Common myeloid progenitor, CD34-positive (primary cell): Measurements from ENCODE around the gene TBL3.

Experiments used
- CTCF ChIA-PET: fragments of 350-600 bp; sonication (Branson Sonifier 250); formaldehyde crosslinking; loops from one replicate; lab custom pipeline; 2021; ENCODE audit warnings: antibody characterized with exemption; lab: Charles Lee
- POLR2A ChIA-PET: fragments of 350-600 bp; sonication (Branson Sonifier 250); formaldehyde crosslinking; loops from one replicate; lab custom pipeline; 2021; ENCODE audit warnings: antibody characterized with exemption; lab: Charles Lee
- DNase-seq, 3 donors: peaks; one replicate each; pipeline versions ENCODE4 v3.0.0 to v3.0.0-alpha.2; 2013
- H3K27ac ChIP-seq, 2 experiments: 1 replicate in 1 of 2; 2 replicates in 1 of 2; pipeline ENCODE4 v1.7.0; 2013; ENCODE audit warnings: inconsistent platforms in 2 of 2, low read length in 2 of 2, mild to moderate bottlenecking in 2 of 2, low read depth in 1 of 2, moderate library complexity in 1 of 2; ENCODE audit not compliant: severe bottlenecking in 2 of 2, insufficient read depth in 1 of 2, poor library complexity in 1 of 2
- H3K27me3 ChIP-seq, 5 experiments: replicated peaks in 2 of 5; 1 replicate in 3 of 5; 2 replicates in 2 of 5; pipeline versions ENCODE4 v1.6.1 to v1.7.0; 2013; ENCODE audit warnings: low read length in 4 of 5, mild to moderate bottlenecking in 2 of 5, moderate library complexity in 2 of 5, inconsistent platforms in 1 of 5; ENCODE audit not compliant: insufficient read depth in 5 of 5, control insufficient read depth in 4 of 5
- H3K36me3 ChIP-seq, 4 experiments: 1 replicate in 2 of 4; 2 replicates in 2 of 4; pipeline versions ENCODE4 v1.6.1 to v1.7.0; 2013; ENCODE audit warnings: low read length in 3 of 4, control low read depth in 1 of 4, mild to moderate bottlenecking in 1 of 4; ENCODE audit not compliant: control insufficient read depth in 4 of 4, insufficient read depth in 4 of 4
- H3K4me1 ChIP-seq, 4 experiments: 1 replicate in 3 of 4; 2 replicates in 1 of 4; pipeline versions ENCODE4 v1.6.1 to v1.7.1; 2013; ENCODE audit warnings: low read length in 3 of 4, mild to moderate bottlenecking in 3 of 4, control low read depth in 1 of 4, inconsistent platforms in 1 of 4, moderate library complexity in 1 of 4; ENCODE audit not compliant: control insufficient read depth in 4 of 4, insufficient read depth in 4 of 4; ENCODE audit errors: control extremely low read depth in 1 of 4
- H3K4me3 ChIP-seq, 7 experiments: 1 replicate in 4 of 7; 2 replicates in 3 of 7; pipeline versions ENCODE4 v1.5.1 to v1.7.0; 2013; ENCODE audit warnings: mild to moderate bottlenecking in 7 of 7, low read length in 6 of 7, moderate library complexity in 6 of 7, inconsistent platforms in 2 of 7, low read depth in 2 of 7, control low read depth in 1 of 7; ENCODE audit not compliant: insufficient read depth in 4 of 7, control insufficient read depth in 1 of 7; ENCODE audit errors: extremely low read depth in 1 of 7
- H3K9me3 ChIP-seq, 5 experiments: 1 replicate in 4 of 5; 2 replicates in 1 of 5; pipeline versions ENCODE4 v1.6.1 to v1.7.1; 2013; ENCODE audit warnings: low read length in 4 of 5, mild to moderate bottlenecking in 2 of 5, inconsistent platforms in 1 of 5, low read depth in 1 of 5, moderate library complexity in 1 of 5; ENCODE audit not compliant: control insufficient read depth in 4 of 5, insufficient read depth in 2 of 5; ENCODE audit errors: control extremely low read depth in 1 of 5
- WGBS: methylation state at CpG from one replicate; pipeline ENCODE4 v1.1.5; 2013; ENCODE audit not compliant: insufficient coverage; 5-methylcytosine and 5-hydroxymethylcytosine counted together

Gene TBL3

DNA sequence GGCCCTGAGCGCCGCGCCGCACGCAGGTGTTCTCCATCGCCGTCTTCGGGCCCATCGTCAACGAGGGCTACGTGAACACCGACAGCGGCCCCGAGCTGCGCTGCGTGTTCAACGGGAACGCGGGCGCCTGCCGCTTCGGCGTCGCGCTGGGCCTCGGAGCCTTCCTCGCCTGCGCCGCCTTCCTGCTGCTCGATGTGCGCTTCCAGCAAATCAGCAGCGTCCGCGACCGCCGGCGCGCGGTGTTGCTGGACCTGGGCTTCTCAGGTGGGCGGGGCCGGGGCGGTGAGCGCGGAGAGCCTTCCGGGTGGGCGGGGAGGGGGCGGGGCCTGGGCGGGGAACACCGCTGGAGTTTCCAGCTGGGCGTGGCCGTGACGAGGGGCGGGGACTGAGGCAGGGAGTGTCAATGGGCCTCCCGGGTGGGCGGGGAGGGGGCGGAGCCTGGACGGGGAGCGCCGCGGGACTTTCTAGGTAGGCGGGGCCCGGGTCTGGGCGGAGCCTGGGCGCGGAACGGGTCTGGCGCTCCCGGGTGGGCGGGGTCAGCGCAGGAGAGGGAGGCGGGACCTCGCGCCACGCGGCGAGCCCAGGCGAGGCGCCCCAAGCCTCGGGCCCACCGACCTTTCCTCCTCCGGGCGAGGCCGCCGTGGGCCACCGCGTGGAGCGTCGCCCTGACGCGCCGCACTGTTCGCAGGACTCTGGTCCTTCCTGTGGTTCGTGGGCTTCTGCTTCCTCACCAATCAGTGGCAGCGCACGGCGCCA, 20.3 kb downstream of the TBL3 start:
- ChIA-PET CTCF (no interaction called here), POLR2A (interaction anchor here (1.0 to 1.5 kb wide), 3 partner anchors 27 to 163 kb away, joined by 3 to 6 read pairs (median 3); partner anchors contain the start of genes RPS2 and TRAF7)
- H3K9me3 ChIP-seq = no peaks in the 10 kb centered on the region
- H3K27ac ChIP-seq = no peak overlapping the region
- peak; percentile 89 to 93 (median 92) for DNase-seq
- H3K27me3 ChIP-seq = peaks cover 0 to 45% (median 22%) of the 10 kb centered on the region in 5 experiments
- H3K4me1 ChIP-seq = peaks cover 0 to 29% (median 21%) of the 10 kb centered on the region in 4 experiments
- peaks cover 0 to 9% (median 5%) of the 10 kb centered on the region in 4 experiments for H3K36me3 ChIP-seq
- peak overlapping the region in 4 of 7 experiments; percentile 46 to 66 (median 51) for H3K4me3 ChIP-seq
- WGBS = 4% methylated on average over 71 of the region's 96 CpGs

DNA sequence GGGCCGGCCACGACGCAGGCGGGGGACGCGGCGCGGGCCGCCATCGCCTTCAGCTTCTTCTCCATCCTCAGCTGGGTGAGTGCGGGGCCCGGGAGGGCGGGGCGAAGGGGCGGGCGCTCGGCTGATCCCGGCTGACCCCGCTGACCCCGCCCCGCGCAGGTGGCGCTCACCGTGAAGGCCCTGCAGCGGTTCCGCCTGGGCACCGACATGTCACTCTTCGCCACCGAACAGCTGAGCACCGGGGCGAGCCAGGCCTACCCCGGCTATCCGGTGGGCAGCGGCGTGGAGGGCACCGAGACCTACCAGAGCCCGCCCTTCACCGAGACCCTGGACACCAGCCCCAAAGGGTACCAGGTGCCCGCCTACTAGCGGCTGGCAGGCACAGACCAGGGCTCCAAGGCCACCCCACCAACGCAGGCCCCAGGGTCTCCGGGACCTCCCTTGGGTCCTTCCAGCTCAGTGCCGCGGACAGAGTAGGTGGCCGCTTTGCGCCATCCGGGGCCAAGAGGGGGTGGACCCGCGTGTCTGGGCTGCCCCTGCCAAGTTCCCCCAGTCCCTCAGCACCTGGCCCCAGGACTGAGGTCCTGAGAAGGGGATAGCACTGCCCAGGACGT, 21.0 kb downstream of the TBL3 start:
- ChIA-PET POLR2A (interaction anchor here (1.0 to 1.5 kb wide), 2 partner anchors 155 to 162 kb away, joined by 3 to 6 read pairs; partner anchors contain the start of gene TRAF7), CTCF (interaction anchor here (1.2 kb wide), 1 partner anchor 11 kb away, joined by 4 read pairs; no protein-coding TSS in a partner anchor)
- Histone ChIP-seq H3K27ac (no peak overlapping the region), H3K36me3 (peaks cover 0 to 12% (median 9%) of the 10 kb centered on the region in 4 experiments), H3K4me1 (peaks cover 0 to 29% (median 21%) of the 10 kb centered on the region in 4 experiments), H3K27me3 (peaks cover 0 to 45% (median 22%) of the 10 kb centered on the region in 5 experiments), H3K9me3 (no peaks in the 10 kb centered on the region), H3K4me3 (peak overlapping the region in 2 of 7 experiments; percentile 16 to 23)
- 54% methylated on average over 39 of the region's 50 CpGs for WGBS
- no peak for DNase-seq

DNA sequence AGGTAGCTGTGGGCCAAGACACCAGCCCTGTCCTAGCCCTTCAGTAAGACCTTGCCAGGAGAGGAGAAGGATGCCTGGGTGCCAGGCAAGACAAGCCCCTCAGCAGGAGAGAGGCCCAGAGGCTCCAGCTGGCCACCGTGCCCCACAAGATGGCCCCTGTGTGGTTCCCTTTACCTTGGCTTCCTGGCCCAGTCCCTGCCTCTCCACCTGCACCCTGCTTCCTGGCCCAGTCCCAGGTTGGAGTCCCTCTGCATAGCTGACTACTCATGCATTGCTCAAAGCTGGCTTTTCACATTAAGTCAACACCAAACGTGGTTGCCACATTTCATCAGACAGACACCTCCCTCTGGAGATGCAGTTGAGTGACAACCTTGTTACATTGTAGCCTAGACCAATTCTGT, 21.9 kb downstream of the TBL3 start:
- Histone ChIP-seq H3K4me1 (peaks cover 0 to 29% (median 21%) of the 10 kb centered on the region in 4 experiments), H3K9me3 (no peaks in the 10 kb centered on the region), H3K27me3 (peaks cover 0 to 36% (median 19%) of the 10 kb centered on the region in 5 experiments), H3K27ac (no peak overlapping the region), H3K36me3 (peaks cover 0 to 21% (median 16%) of the 10 kb centered on the region in 4 experiments), H3K4me3 (no peak overlapping the region)
- CTCF ChIA-PET = interaction anchor here (1.2 kb wide), 2 partner anchors 11 to 42 kb away, joined by 3 to 4 read pairs; no protein-coding TSS in a partner anchor
- 100% methylated on average over 2 of the region's 2 CpGs for WGBS
- POLR2A ChIA-PET = no interaction called here
- no peak for DNase-seq

DNA sequence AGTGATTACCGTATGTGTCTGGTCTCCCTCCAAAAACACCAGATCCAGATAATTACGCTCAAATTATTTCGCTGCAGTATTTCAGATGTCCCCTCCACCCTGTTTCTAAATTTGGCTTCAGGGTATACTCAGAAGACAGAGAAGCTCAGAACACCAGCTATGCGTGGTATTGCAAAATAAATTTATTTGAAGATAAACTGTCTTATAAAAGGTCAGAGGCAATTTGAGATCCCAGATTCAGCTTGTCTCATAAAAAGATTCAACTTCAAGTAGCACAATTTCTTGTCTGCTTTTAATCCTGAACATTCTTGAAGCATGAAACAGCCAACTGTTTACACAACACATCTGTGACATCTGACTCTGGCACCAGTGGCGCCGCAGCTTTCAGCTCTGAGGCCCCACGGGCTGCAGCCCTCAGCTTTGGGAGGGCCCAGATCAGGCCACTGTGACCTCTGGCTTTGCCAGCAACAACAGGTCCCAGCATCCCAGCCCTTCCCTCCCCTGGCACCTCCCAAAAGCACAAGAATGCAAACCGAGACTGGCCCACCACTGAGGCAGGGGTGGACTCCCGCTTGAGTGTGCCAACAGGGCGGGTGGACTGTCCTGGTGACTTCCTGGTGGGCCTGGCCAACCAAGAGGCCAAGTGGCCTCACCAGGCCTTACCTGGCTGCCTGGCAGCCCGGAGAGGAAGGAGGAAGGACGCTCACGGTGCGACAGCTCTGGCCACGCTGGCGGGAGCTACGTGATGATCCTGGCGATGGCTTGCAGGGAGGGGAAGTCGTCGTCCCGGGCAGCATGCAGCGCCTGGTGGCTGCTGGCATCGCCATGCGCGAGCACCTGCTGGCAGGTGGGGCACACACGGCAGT, 25.9 kb downstream of the TBL3 start:
- 96% methylated on average over 20 of the region's 26 CpGs for WGBS
- H3K27me3 ChIP-seq = peaks cover 0 to 4% (median 0%) of the 10 kb centered on the region in 5 experiments
- no peaks in the 10 kb centered on the region for H3K9me3 ChIP-seq
- H3K27ac ChIP-seq = no peak overlapping the region
- ChIA-PET POLR2A (no interaction called here), CTCF (interaction anchor here (1.2 to 3.3 kb wide), 4 partner anchors 7 to 22 kb away, joined by 4 to 23 read pairs (median 4); partner anchors contain the start of gene NPW)
- DNase-seq = no peak
- H3K4me1 ChIP-seq = peaks cover 0 to 2% (median 0%) of the 10 kb centered on the region in 4 experiments
- H3K36me3 ChIP-seq = peaks cover 0 to 61% (median 49%) of the 10 kb centered on the region in 4 experiments
- no peak overlapping the region for H3K4me3 ChIP-seq

DNA sequence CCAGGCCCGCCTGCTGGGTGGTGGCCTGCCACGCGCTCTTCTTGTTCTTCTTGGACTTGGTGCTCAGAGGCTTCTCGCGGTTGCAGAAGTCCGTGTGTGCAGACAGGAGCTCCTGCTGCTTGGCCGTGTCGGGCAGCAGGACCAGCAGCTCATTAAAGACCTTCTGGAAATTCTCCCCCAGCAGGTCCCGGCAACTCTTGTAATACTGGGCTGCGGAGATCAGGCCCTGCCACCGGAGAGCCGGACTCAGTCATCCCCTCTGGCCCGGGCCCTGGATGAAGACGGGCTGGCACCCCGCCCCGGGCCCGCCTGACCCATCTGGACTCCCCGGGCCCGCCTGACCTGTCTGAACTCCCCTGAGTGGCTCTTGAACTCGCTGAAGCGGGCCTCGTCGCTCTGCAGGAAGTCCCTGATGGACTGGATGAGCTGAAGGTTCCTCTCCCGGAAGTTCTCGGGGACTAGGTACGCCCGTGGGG, 26.5 kb downstream of the TBL3 start:
- POLR2A ChIA-PET = interaction anchor here (1.0 kb wide), 1 partner anchor 157 kb away, joined by 3 read pairs; the partner anchor contains the start of gene TRAF7
- 98% methylated on average over 25 of the region's 27 CpGs for WGBS
- peaks cover 0 to 68% (median 53%) of the 10 kb centered on the region in 4 experiments for H3K36me3 ChIP-seq

More for the DNA sequence above, 26.5 kb downstream of the TBL3 start:
- CTCF ChIA-PET = interaction anchor here (1.5 kb wide), 1 partner anchor 14 kb away, joined by 4 read pairs; no protein-coding TSS in a partner anchor
- Histone ChIP-seq H3K4me1 (peaks cover 0 to 2% (median under 1%) of the 10 kb centered on the region in 4 experiments), H3K9me3 (no peaks in the 10 kb centered on the region), H3K27me3 (no peaks in the 10 kb centered on the region), H3K4me3 (no peak overlapping the region), H3K27ac (no peak overlapping the region)
- DNase-seq = no peak
